SK-N-SH treated with all-trans-retinoic acid at 6 μM for 48 hours (cell line): ENCODE data around the gene ADGRG6.

Source experiments
- ATAC-seq: fragments of 200-7000 bp; cut with Tn5 transposase; 3 replicates; pipeline ENCODE4 v1.9.1; 2020; ENCODE audit warnings: mild to moderate bottlenecking, moderate library complexity
- ARNTL ChIP-seq: fragments of 450-650 bp; formaldehyde crosslinking; IDR thresholded peaks from 2 replicates; pipeline ENCODE4 v1.5.0; 2020; ENCODE audit warnings: low read depth, mild to moderate bottlenecking, moderate library complexity, borderline replicate concordance
- BACH2 ChIP-seq: fragments of 250-450 bp; sonication (Bioruptor Pico); IDR thresholded peaks from 2 replicates; pipeline ENCODE4 v1.9.0; 2021; ENCODE audit warnings: mild to moderate bottlenecking, borderline replicate concordance
- CREB5 ChIP-seq: fragments of 250-450 bp; sonication (Bioruptor Pico); IDR thresholded peaks from 2 replicates; pipeline ENCODE4 v1.5.1; 2020; ENCODE audit warnings: low read depth, mild to moderate bottlenecking, moderate library complexity
- CSDC2 ChIP-seq: fragments of 250-450 bp; sonication (Bioruptor Pico); IDR thresholded peaks from 2 replicates; pipeline ENCODE4 v1.5.0; 2020; ENCODE audit warnings: mild to moderate bottlenecking, moderate library complexity
- CSRNP3 ChIP-seq: fragments of 250-450 bp; sonication (Bioruptor Pico); IDR thresholded peaks from 2 replicates; pipeline ENCODE4 v1.5.1; 2021; ENCODE audit warnings: mild to moderate bottlenecking, moderate library complexity
- ESRRG ChIP-seq: fragments of 250-450 bp; sonication (Bioruptor Pico); IDR thresholded peaks from 2 replicates; pipeline ENCODE4 v1.6.1; 2021; ENCODE audit warnings: mild to moderate bottlenecking
- GLIS3 ChIP-seq: fragments of 250-450 bp; sonication (Bioruptor Pico); IDR thresholded peaks from 2 replicates; pipeline ENCODE4 v1.5.0; 2020; ENCODE audit warnings: mild to moderate bottlenecking, moderate library complexity
- ISL1 ChIP-seq: fragments of 250-450 bp; sonication (Bioruptor Pico); IDR thresholded peaks from 2 replicates; pipeline ENCODE4 v2.1.2; 2022; ENCODE audit warnings: mild to moderate bottlenecking, moderate library complexity
- OSR1 ChIP-seq: fragments of 250-450 bp; sonication (Bioruptor Pico); IDR thresholded peaks from 2 replicates; pipeline ENCODE4 v1.8.0; 2022; ENCODE audit warnings: moderate library complexity, mild to moderate bottlenecking, inconsistent platforms
- POU6F1 ChIP-seq: fragments of 250-450 bp; sonication (Bioruptor Pico); IDR thresholded peaks from 2 replicates; pipeline ENCODE4 v1.8.0; 2021; ENCODE audit warnings: low read depth, mild to moderate bottlenecking, moderate library complexity, borderline replicate concordance
- PPARA ChIP-seq: fragments of 250-450 bp; sonication (Bioruptor Pico); IDR thresholded peaks from 2 replicates; pipeline ENCODE4 v1.5.0; 2020; ENCODE audit warnings: mild to moderate bottlenecking, borderline replicate concordance
- RARB ChIP-seq: fragments of 250-450 bp; sonication (Bioruptor Pico); IDR thresholded peaks from 2 replicates; pipeline ENCODE4 v1.8.0; 2021; ENCODE audit warnings: mild to moderate bottlenecking, moderate library complexity
- SNAI2 ChIP-seq: fragments of 250-450 bp; sonication (Bioruptor Pico); IDR thresholded peaks from 2 replicates; pipeline ENCODE4 v1.5.0; 2020; ENCODE audit warnings: mild to moderate bottlenecking, moderate library complexity
- TCF4 ChIP-seq: fragments of 250-450 bp; sonication (Bioruptor Pico); IDR thresholded peaks from 2 replicates; pipeline ENCODE4 v1.8.0; 2021; ENCODE audit warnings: mild to moderate bottlenecking, moderate library complexity, borderline replicate concordance
- ZC3H10 ChIP-seq: fragments of 250-450 bp; sonication (Bioruptor Pico); IDR thresholded peaks from 2 replicates; pipeline ENCODE4 v1.5.1; 2021; ENCODE audit warnings: mild to moderate bottlenecking, moderate library complexity
- ZFP3 ChIP-seq: fragments of 250-450 bp; sonication (Bioruptor Pico); IDR thresholded peaks from 2 replicates; pipeline ENCODE4 v1.5.0; 2020; ENCODE audit warnings: mild to moderate bottlenecking, moderate library complexity
- ZFP30 ChIP-seq: fragments of 450-650 bp; formaldehyde crosslinking; IDR thresholded peaks from 2 replicates; pipeline ENCODE4 v1.5.0; 2022; ENCODE audit warnings: mild to moderate bottlenecking, moderate library complexity
- ZNF565 ChIP-seq: fragments of 450-650 bp; formaldehyde crosslinking; conservative IDR thresholded peaks from 2 replicates; pipeline ENCODE4 v1.5.0; 2020; ENCODE audit warnings: low read depth, mild to moderate bottlenecking, moderate library complexity
- ZNF70 ChIP-seq: fragments of 450-650 bp; formaldehyde crosslinking; IDR thresholded peaks from 2 replicates; pipeline ENCODE4 v1.5.0; 2020; ENCODE audit warnings: mild to moderate bottlenecking, moderate library complexity
- TF ChIP-seq, protein P1 (sequence below): fragments of 250-450 bp; sonication (Bioruptor Pico); IDR thresholded peaks from 2 replicates; pipeline ENCODE4 v1.8.0; 2020; ENCODE audit warnings: mild to moderate bottlenecking, moderate library complexity, borderline replicate concordance

Gene ADGRG6

GRCh38 chr6:142400495-142400894 is 98.7 kb downstream of the ADGRG6 start:
- ATAC-seq, result peak; percentile 65
- TF ChIP-seq CSDC2 (CRISPR knock-in tag), result 0 out of 2 replicates have a peak, but pooled peaks have one; percentile 43
- TF ChIP-seq OSR1 (CRISPR knock-in tag), result no peak
- TF ChIP-seq ZC3H10, result no peak
- no peak for TF ChIP-seq ZFP3 (CRISPR knock-in tag)

- TF ChIP-seq CREB5, result no peak
- TF ChIP-seq ZC3H10, result no peak
- TF ChIP-seq POU6F1 (CRISPR knock-in tag), result no peak
- no peak for TF ChIP-seq PPARA (CRISPR knock-in tag)
- no peak for TF ChIP-seq CSDC2 (CRISPR knock-in tag)
- no peak for TF ChIP-seq ZFP30 (CRISPR knock-in tag)
- no peak for TF ChIP-seq BACH2
- TF ChIP-seq TCF4 (CRISPR knock-in tag), result no peak
- no peak for TF ChIP-seq ISL1 (CRISPR knock-in tag)
- no peak for TF ChIP-seq RARB (CRISPR knock-in tag)
- no peak for TF ChIP-seq OSR1 (CRISPR knock-in tag)
- no peak for TF ChIP-seq SNAI2 (CRISPR knock-in tag)
- TF ChIP-seq, protein P1, sequence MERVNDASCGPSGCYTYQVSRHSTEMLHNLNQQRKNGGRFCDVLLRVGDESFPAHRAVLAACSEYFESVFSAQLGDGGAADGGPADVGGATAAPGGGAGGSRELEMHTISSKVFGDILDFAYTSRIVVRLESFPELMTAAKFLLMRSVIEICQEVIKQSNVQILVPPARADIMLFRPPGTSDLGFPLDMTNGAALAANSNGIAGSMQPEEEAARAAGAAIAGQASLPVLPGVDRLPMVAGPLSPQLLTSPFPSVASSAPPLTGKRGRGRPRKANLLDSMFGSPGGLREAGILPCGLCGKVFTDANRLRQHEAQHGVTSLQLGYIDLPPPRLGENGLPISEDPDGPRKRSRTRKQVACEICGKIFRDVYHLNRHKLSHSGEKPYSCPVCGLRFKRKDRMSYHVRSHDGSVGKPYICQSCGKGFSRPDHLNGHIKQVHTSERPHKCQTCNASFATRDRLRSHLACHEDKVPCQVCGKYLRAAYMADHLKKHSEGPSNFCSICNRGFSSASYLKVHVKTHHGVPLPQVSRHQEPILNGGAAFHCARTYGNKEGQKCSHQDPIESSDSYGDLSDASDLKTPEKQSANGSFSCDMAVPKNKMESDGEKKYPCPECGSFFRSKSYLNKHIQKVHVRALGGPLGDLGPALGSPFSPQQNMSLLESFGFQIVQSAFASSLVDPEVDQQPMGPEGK (CRISPR knock-in tag), result no peak
- TF ChIP-seq ARNTL, result no peak
- no peak for ATAC-seq
These were observed 100.0 kb downstream of the ADGRG6 start for GRCh38 chr6:142401838-142402237.

DNA sequence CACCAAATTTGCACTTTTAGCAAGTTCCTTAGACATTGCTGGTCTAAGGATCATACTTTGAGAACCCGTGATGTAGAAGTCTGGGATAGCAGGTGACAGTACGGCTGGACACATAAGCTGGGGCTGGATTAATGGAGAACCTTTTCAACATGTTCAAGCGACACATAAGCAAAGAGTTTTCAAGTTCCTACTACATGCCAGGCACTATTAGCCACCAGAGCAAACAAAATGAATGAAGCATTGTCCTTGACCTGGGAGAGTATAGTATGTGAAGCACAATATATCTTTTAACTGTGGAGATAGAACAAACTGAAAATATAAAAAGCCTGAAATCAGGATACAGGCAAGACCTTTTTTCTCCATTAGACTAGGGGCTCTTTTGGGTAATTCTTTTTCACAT is 102.9 kb downstream of the ADGRG6 start:
- TF ChIP-seq ZNF70 (CRISPR knock-in tag) (no peak), SNAI2 (CRISPR knock-in tag) (no peak), ZNF565 (no peak), BACH2 (no peak), ESRRG (CRISPR knock-in tag) (no peak), CSRNP3 (no peak), ARNTL (no peak), ZFP30 (CRISPR knock-in tag) (no peak), POU6F1 (CRISPR knock-in tag) (no peak), GLIS3 (CRISPR knock-in tag) (no peak), CREB5 (no peak), ZC3H10 (no peak)
- TF ChIP-seq, protein P1 (CRISPR knock-in tag), result no peak

More for the DNA sequence above, 102.9 kb downstream of the ADGRG6 start:
- no peak for ATAC-seq
